ENCODE results near the gene CETN2.

CETN2 gene

GRCh38 chrX:152871260-152871659 lies 40.7 kb upstream of the CETN2 start:
- no peak for TF ChIP-seq ZNF384 (IDR thresholded peaks at IDR 0.05)
- no peak for TF ChIP-seq TARDBP (IDR thresholded peaks at IDR 0.05)
- TF ChIP-seq HDGF (IDR thresholded peaks at IDR 0.05; ENCODE audit: borderline replicate concordance): no peak
- TF ChIP-seq SP1 (IDR thresholded peaks at IDR 0.05): no peak
- no peak for TF ChIP-seq LEF1 (IDR thresholded peaks at IDR 0.05; ENCODE audit: borderline replicate concordance)
- TF ChIP-seq BHLHE40 (IDR thresholded peaks at IDR 0.05; ENCODE audit: borderline replicate concordance): no peak
- no peak for TF ChIP-seq L3MBTL2 (conservative IDR thresholded peaks at IDR 0.05)
- no peak for TF ChIP-seq ELF4 (IDR thresholded peaks at IDR 0.05)
- TF ChIP-seq FOXM1 (IDR thresholded peaks at IDR 0.05; ENCODE audit: borderline replicate concordance): no peak
- TF ChIP-seq PKNOX1 (IDR thresholded peaks at IDR 0.05): no peak
- no peak for TF ChIP-seq FOXK2 (IDR thresholded peaks at IDR 0.05)
- no peak for TF ChIP-seq SUZ12 (IDR thresholded peaks at IDR 0.05)
- TF ChIP-seq CTBP1 (IDR thresholded peaks at IDR 0.05; ENCODE audit: borderline replicate concordance): no peak
- TF ChIP-seq NFRKB (IDR thresholded peaks at IDR 0.05): no peak
- TF ChIP-seq FOXA1 (IDR thresholded peaks at IDR 0.05): no peak
- no peak for TF ChIP-seq ARNT (IDR thresholded peaks at IDR 0.05)
- DNase-seq (ENCODE audit: extremely low spot score): no peak
- ChIA-PET CTCF (no interaction called here), POLR2A (no interaction called here)

GRCh38 chrX:152869972-152870371 lies 39.4 kb upstream of the CETN2 start:
- no peak for TF ChIP-seq CTBP1 (IDR thresholded peaks at IDR 0.05; ENCODE audit: borderline replicate concordance)
- TF ChIP-seq ZNF384 (IDR thresholded peaks at IDR 0.05): no peak
- no peak for TF ChIP-seq FOXA1 (IDR thresholded peaks at IDR 0.05)
- no peak for TF ChIP-seq L3MBTL2 (conservative IDR thresholded peaks at IDR 0.05)
- TF ChIP-seq PKNOX1 (IDR thresholded peaks at IDR 0.05): no peak
- no peak for TF ChIP-seq BHLHE40 (IDR thresholded peaks at IDR 0.05; ENCODE audit: borderline replicate concordance)
- no peak for TF ChIP-seq FOXK2 (IDR thresholded peaks at IDR 0.05)
- no peak for TF ChIP-seq NFRKB (IDR thresholded peaks at IDR 0.05)
- TF ChIP-seq SP1 (IDR thresholded peaks at IDR 0.05): no peak
- no peak for TF ChIP-seq SUZ12 (IDR thresholded peaks at IDR 0.05)
- no peak for TF ChIP-seq LEF1 (IDR thresholded peaks at IDR 0.05; ENCODE audit: borderline replicate concordance)
- POLR2A ChIA-PET: no interaction called here
- CTCF ChIA-PET: interaction anchor here (1.6 kb wide), 1 partner anchor 49 kb away, joined by 3 read pairs; no protein-coding TSS in a partner anchor
- no peak for DNase-seq (ENCODE audit: extremely low spot score)

- ChIA-PET CTCF (no interaction called here), POLR2A (no interaction called here)
- TF ChIP-seq ELF4 (IDR thresholded peaks at IDR 0.05) (no peak), FOXK2 (IDR thresholded peaks at IDR 0.05) (no peak), L3MBTL2 (conservative IDR thresholded peaks at IDR 0.05) (no peak), FOXM1 (IDR thresholded peaks at IDR 0.05; ENCODE audit: borderline replicate concordance) (no peak), TARDBP (IDR thresholded peaks at IDR 0.05) (no peak), SP1 (IDR thresholded peaks at IDR 0.05) (no peak), LEF1 (IDR thresholded peaks at IDR 0.05; ENCODE audit: borderline replicate concordance) (no peak), BHLHE40 (IDR thresholded peaks at IDR 0.05; ENCODE audit: borderline replicate concordance) (no peak), FOXA1 (IDR thresholded peaks at IDR 0.05) (no peak), ARNT (IDR thresholded peaks at IDR 0.05) (no peak), SUZ12 (IDR thresholded peaks at IDR 0.05) (no peak), NFRKB (IDR thresholded peaks at IDR 0.05) (no peak), HDGF (IDR thresholded peaks at IDR 0.05; ENCODE audit: borderline replicate concordance) (no peak), ZNF384 (IDR thresholded peaks at IDR 0.05) (no peak), CTBP1 (IDR thresholded peaks at IDR 0.05; ENCODE audit: borderline replicate concordance) (no peak), PKNOX1 (IDR thresholded peaks at IDR 0.05) (no peak)
- DNase-seq (ENCODE audit: extremely low spot score): no peak
Measured at GRCh38 chrX:152866386-152866785, 35.8 kb upstream of the CETN2 start.

GRCh38 chrX:152865232-152865920 lies 34.8 kb upstream of the CETN2 start:
- ChIA-PET POLR2A (no interaction called here), CTCF (no interaction called here)
- no peak for DNase-seq (ENCODE audit: extremely low spot score)
- TF ChIP-seq BHLHE40 (IDR thresholded peaks at IDR 0.05; ENCODE audit: borderline replicate concordance) (no peak), ZNF384 (IDR thresholded peaks at IDR 0.05) (no peak), ARNT (IDR thresholded peaks at IDR 0.05) (no peak), FOXK2 (IDR thresholded peaks at IDR 0.05) (no peak), LEF1 (IDR thresholded peaks at IDR 0.05; ENCODE audit: borderline replicate concordance) (no peak), FOXA1 (IDR thresholded peaks at IDR 0.05) (no peak), PKNOX1 (IDR thresholded peaks at IDR 0.05) (no peak), FOXM1 (IDR thresholded peaks at IDR 0.05; ENCODE audit: borderline replicate concordance) (no peak)

- TF ChIP-seq BHLHE40 (IDR thresholded peaks at IDR 0.05; ENCODE audit: borderline replicate concordance) (no peak), ARNT (IDR thresholded peaks at IDR 0.05) (no peak)
- ChIA-PET CTCF (no interaction called here), POLR2A (no interaction called here)
- no peak for DNase-seq (ENCODE audit: extremely low spot score)
Measured at GRCh38 chrX:152861826-152862225, 31.3 kb upstream of the CETN2 start.

- TF ChIP-seq ARNT (IDR thresholded peaks at IDR 0.05) (no peak), FOXM1 (IDR thresholded peaks at IDR 0.05; ENCODE audit: borderline replicate concordance) (no peak), FOXA1 (IDR thresholded peaks at IDR 0.05) (no peak), SP1 (IDR thresholded peaks at IDR 0.05) (no peak), FOXK2 (IDR thresholded peaks at IDR 0.05) (no peak), TARDBP (IDR thresholded peaks at IDR 0.05) (no peak), LEF1 (IDR thresholded peaks at IDR 0.05; ENCODE audit: borderline replicate concordance) (no peak), L3MBTL2 (conservative IDR thresholded peaks at IDR 0.05) (no peak), NFRKB (IDR thresholded peaks at IDR 0.05) (no peak), HDGF (IDR thresholded peaks at IDR 0.05; ENCODE audit: borderline replicate concordance) (no peak), BHLHE40 (IDR thresholded peaks at IDR 0.05; ENCODE audit: borderline replicate concordance) (no peak), SUZ12 (IDR thresholded peaks at IDR 0.05) (no peak), PKNOX1 (IDR thresholded peaks at IDR 0.05) (no peak), ZNF384 (IDR thresholded peaks at IDR 0.05) (no peak), CTBP1 (IDR thresholded peaks at IDR 0.05; ENCODE audit: borderline replicate concordance) (no peak), ELF4 (IDR thresholded peaks at IDR 0.05) (no peak)
- DNase-seq (ENCODE audit: extremely low spot score): no peak
- ChIA-PET POLR2A (no interaction called here), CTCF (no interaction called here)
Measured at GRCh38 chrX:152861116-152861515, 30.6 kb upstream of the CETN2 start.

Measured in HEK293T (cell line).